Stimulated activated CD4-positive, alpha-beta T cell treated with anti-CD3 and anti-CD28 coated beads, Interleukin-1b, Interleukin-23, amount 100 ng/mL, for 4 hours (primary cell): ENCODE measurements around the gene MAGEA9.
"Not testable (repeated sequence)": the region's sequence is repeated elsewhere in the genome, so short reads cannot be mapped to it uniquely, and the experiment has no call there.

ENCODE experiments used
- DNase-seq, 2 donors: peaks; one replicate each; pipeline ENCODE4 v3.0.0-alpha.2; 2020; ENCODE audit warnings: low read depth in 2 of 2

MAGEA9 gene

GRCh38 chrX:149807747-149808458 lies 26.2 kb downstream of the MAGEA9 start:
- no peak for DNase-seq

- DNase-seq: no peak
Observed at GRCh38 chrX:149818652-149819051, 36.9 kb downstream of the MAGEA9 start.

GRCh38 chrX:149819371-149819770 lies 37.6 kb downstream of the MAGEA9 start:
- no peak for DNase-seq

GRCh38 chrX:149825424-149825823 lies 43.7 kb downstream of the MAGEA9 start:
- DNase-seq: peak; percentile 33 to 51

- DNase-seq: no peak
Observed at GRCh38 chrX:149827254-149827653, 45.5 kb downstream of the MAGEA9 start.

GRCh38 chrX:149829751-149830191 lies 48.0 kb downstream of the MAGEA9 start:
- DNase-seq: peak in 1 of 2 donors; percentile 8

DNA sequence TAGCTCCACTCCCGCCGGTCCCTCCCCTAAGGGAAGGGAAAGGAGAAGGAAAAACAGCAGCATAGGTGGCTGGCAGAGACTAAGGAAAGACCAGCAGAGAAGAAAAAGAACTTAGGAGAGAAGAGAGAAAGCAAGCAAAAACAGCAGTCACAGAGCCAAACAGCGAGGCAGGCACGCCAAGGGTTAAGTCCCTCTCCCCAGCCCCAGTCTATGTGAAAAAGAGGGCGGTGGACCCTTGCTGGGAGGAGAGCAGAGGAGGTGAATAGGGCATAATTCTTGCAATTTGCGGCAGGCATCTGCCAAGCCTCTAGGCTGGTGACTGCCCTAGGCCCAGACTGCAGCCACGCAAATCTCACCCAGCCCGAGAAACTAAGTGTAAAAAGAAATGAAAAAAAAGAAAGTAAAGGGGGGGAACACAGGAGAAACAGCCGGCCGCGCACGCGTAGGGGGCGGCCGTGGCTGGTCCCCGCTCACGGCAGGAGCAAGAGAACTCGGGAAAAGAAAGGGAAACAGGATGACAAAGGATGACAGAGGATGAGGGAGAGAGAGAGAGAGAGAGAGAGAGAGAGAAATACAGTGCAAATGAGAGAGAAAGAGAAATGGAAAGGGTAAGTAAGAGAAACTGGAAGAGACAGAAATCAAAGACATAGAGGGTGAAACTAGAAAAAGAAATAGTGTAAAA lies 48.6 kb downstream of the MAGEA9 start:
- DNase-seq: no peak

DNA sequence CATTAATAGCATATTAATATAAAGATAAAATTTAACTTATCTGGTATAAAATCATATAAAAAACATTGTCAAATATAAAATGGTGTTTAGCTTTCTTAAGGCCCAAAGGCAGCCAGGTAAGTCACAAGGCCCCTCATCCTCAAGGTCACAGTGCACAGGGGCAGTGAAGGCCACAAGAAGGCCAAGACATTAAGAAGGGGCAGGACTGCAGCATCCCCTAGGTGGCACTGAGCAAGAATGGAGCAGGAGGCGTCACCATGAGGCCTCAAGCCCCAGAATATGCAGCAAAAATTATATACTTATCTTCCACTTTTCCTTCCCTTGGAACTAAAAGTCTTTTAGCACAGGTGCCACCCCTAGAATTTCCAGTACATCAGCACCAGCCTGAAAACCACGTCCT lies 49.7 kb downstream of the MAGEA9 start:
- DNase-seq: no peak

DNA sequence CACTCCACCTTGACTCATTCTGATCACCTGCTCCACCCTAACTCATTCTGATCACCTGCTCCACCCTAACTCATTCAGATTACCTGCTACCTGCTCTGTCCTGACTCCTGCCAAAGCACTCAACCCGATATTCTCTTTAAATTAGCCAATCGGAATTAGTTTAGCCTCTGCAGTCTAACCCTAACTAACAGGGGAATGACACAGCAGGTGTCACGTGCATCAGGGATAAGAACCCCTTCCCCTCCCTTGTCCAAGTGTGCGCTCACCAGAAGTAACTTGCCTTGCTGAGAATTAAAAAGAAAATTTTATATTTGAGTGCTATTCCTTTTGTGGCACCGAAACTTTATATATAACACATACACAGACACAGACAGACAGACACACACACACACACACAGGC lies 55.0 kb downstream of the MAGEA9 start:
- DNase-seq: not testable (repeated sequence)

GRCh38 chrX:149837167-149837566 lies 55.4 kb downstream of the MAGEA9 start:
- no peak for DNase-seq
